Measurements from ENCODE around the gene COTL1. TPM values are rescaled to one million over a fixed set of nuclear protein-coding genes. Genes with fewer than 3 reads are reported as not detected.

The COTL1 gene
- total RNA-seq, 1 donor from 2014 or later, result 129 TPM

GRCh38 chr16:84613408-84614072, 4.3 kb downstream of the COTL1 start:
- no peak for TF ChIP-seq CTCF (IDR thresholded peaks at IDR 0.05)
- peak; percentile 44 for ATAC-seq
- H3K9me3 ChIP-seq, result no peaks in the 10 kb centered on the region
- H3K36me3 ChIP-seq, result no peaks in the 10 kb centered on the region
- DNase-seq, result peak; percentile 75
- H3K27me3 ChIP-seq, result no peaks in the 10 kb centered on the region
- H3K27ac ChIP-seq, result no peak overlapping the region
- peaks cover 32% of the 10 kb centered on the region for H3K4me1 ChIP-seq
- H3K4me3 ChIP-seq, result no peak overlapping the region
- intact Hi-C loops (cut with DNase I), result no loop called here

DNA sequence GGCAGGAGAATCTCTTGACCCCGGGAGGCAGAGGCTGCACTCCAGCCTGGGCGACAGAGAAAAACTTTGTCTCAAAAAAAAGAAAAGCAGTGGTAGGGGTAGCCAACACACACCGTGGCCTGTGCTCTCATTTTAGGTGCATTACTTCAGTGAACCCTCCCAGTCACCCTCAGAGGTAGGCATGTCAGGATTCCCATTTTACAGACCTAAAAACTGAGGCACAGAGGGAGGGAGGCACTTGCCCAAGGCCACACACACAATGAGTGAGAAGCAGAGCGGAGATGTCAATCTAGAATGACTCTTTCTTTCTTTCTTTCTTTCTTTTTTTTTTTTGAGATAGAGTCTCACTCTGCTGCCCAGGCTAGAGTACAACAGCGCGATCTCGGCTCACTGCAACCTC, 5.2 kb downstream of the COTL1 start:
- TF ChIP-seq CTCF (IDR thresholded peaks at IDR 0.05), result no peak
- peaks cover 32% of the 10 kb centered on the region for H3K4me1 ChIP-seq
- no peak for ATAC-seq
- intact Hi-C loops (cut with DNase I), result no loop called here
- H3K27me3 ChIP-seq, result no peaks in the 10 kb centered on the region
- H3K27ac ChIP-seq, result no peak overlapping the region
- no peaks in the 10 kb centered on the region for H3K36me3 ChIP-seq
- DNase-seq, result no peak
- H3K4me3 ChIP-seq, result no peak overlapping the region
- no peaks in the 10 kb centered on the region for H3K9me3 ChIP-seq

GRCh38 chr16:84611041-84611440, 6.8 kb downstream of the COTL1 start:
- Histone ChIP-seq H3K9me3 (no peaks in the 10 kb centered on the region), H3K27ac (peak overlapping the region; percentile 0)
- DNase-seq, result no peak

GRCh38 chr16:84610376-84610775, 7.5 kb downstream of the COTL1 start:
- ATAC-seq (no peak), DNase-seq (no peak)
- Histone ChIP-seq H3K27ac (no peak overlapping the region), H3K9me3 (no peaks in the 10 kb centered on the region), H3K4me3 (no peak overlapping the region), H3K4me1 (peaks cover 32% of the 10 kb centered on the region), H3K27me3 (no peaks in the 10 kb centered on the region), H3K36me3 (no peaks in the 10 kb centered on the region)
- intact Hi-C loops (cut with DNase I), result no loop called here
- TF ChIP-seq CTCF (IDR thresholded peaks at IDR 0.05), result no peak

More at GRCh38 chr16:84611041-84611440, 6.8 kb downstream of the COTL1 start:
- Histone ChIP-seq H3K4me1 (peaks cover 33% of the 10 kb centered on the region), H3K27me3 (no peaks in the 10 kb centered on the region), H3K36me3 (no peaks in the 10 kb centered on the region), H3K4me3 (no peak overlapping the region)
- ATAC-seq, result no peak
- intact Hi-C loops (cut with DNase I), result no loop called here
- no peak for TF ChIP-seq CTCF (IDR thresholded peaks at IDR 0.05)

DNA sequence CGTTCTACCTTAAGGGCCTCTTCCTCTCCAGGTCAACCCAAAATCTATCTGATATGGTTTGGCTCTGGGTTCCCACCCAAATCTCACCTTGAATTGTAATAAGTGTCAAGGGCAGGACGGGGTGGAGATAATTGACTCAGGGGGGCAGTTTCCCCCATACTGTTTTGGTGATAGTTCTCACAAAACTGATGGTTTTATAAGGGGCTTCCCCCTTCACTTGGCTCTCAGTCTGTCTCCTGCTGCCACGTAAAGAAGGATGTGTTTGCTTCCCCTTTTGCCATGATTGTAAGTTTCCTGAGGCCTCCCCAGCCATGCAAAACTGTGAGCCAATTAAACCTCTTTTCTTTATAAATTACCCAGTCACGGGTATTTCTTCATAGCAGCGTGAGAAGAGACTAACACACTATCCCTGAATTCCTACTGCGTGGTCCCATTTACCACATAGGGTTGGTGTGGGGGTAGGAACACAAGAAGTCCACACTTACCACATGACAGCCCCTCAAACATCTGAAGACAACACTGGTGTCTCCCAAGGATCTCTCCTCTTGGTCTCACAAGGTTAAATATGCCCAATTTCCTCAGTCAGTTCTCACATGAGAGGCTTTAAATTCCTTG, 8.2 kb downstream of the COTL1 start:
- H3K9me3 ChIP-seq, result no peaks in the 10 kb centered on the region
- no peaks in the 10 kb centered on the region for H3K27me3 ChIP-seq
- no peak for DNase-seq
- H3K36me3 ChIP-seq, result no peaks in the 10 kb centered on the region
- no peak for TF ChIP-seq CTCF (IDR thresholded peaks at IDR 0.05)
- H3K27ac ChIP-seq, result no peak overlapping the region
- peaks cover 25% of the 10 kb centered on the region for H3K4me1 ChIP-seq
- H3K4me3 ChIP-seq, result no peak overlapping the region
- no peak for ATAC-seq
- intact Hi-C loops (cut with DNase I), result no loop called here

Measured in upper lobe of right lung (tissue), 1 donor.